Measurements from ENCODE around the gene KLK12.

The KLK12 gene

GRCh38 chr19:50979758-50980157 is 55.0 kb downstream of the KLK12 start:
- DNase-seq, result no peak
